PC-3 (cell line): ENCODE measurements around the gene STN1.

Experiments
- CTCF ChIP-seq: fragments of 300-600 bp; sonication (generic); conservative IDR thresholded peaks from 2 replicates; pipeline ENCODE4 v1.5.1; 2017; ENCODE audit warnings: antibody characterized with exemption, low read depth, mild to moderate bottlenecking, low read length
- EZH2phosphoT487 ChIP-seq: fragments of 300-600 bp; sonication (generic); IDR thresholded peaks from 2 replicates; pipeline ENCODE4 v1.6.1; 2018; ENCODE audit warnings: mild to moderate bottlenecking, antibody characterized with exemption, low read length, borderline replicate concordance

DNA sequence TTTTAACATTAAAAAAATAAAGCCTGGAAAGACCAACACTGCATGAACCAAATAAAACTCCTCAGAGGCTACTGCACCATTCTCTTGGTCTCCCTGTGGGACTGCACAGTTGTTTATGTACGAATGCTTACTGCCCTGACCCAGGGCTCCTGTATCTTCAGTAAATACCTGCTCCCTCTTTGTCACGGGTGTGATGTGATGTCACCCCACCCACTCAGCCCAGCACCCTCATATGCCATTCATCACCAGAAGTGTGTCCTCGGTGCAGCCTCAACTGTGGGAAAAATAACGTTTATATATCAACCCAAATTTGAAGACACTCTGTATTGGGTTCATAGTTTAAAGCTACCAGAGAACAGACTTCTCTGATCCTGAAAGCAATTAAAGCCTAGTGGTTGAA lies 48.6 kb downstream of the STN1 start:
- TF ChIP-seq EZH2phosphoT487, result no peak
- no peak for TF ChIP-seq CTCF
